Liver (tissue), 3 donors: ENCODE measurements around the gene DAD1.

Experiments
- CTCF ChIP-seq: fragments of 150-350 bp; IDR thresholded peaks from 2 replicates; pipeline ENCODE4 v1.5.1; 2017; ENCODE audit warnings: improper control_type of control experiment, low read depth, low read length; ENCODE audit not compliant: missing input control
- EGR1 ChIP-seq, 2 donors: IDR thresholded peaks; 2 replicates each; pipeline ENCODE4 v1.6.1; 2016 to 2018; ENCODE audit warnings: antibody characterized with exemption in 2 of 2, low read depth in 2 of 2
- FOXA1 ChIP-seq: IDR thresholded peaks from 2 replicates; pipeline ENCODE4 v1.6.1; 2016; ENCODE audit warnings: antibody characterized with exemption
- HNF4A ChIP-seq, 2 donors: conservative IDR thresholded peaks; 2 replicates each; pipeline ENCODE4 v1.6.1; 2016; ENCODE audit warnings: antibody characterized with exemption in 2 of 2, mild to moderate bottlenecking in 2 of 2
- JUND ChIP-seq, 2 donors: IDR thresholded peaks; 2 replicates each; pipeline ENCODE4 v1.6.1; 2016; ENCODE audit warnings: antibody characterized with exemption in 2 of 2
- MAX ChIP-seq: IDR thresholded peaks from 2 replicates; pipeline ENCODE4 v1.6.1; 2016; ENCODE audit warnings: antibody characterized with exemption
- RAD21 ChIP-seq, 2 donors: IDR thresholded peaks; 2 replicates each; pipeline ENCODE4 v1.6.1; 2016; ENCODE audit warnings: antibody characterized with exemption in 2 of 2, mild to moderate bottlenecking in 2 of 2
- SP1 ChIP-seq: IDR thresholded peaks from 2 replicates; pipeline ENCODE4 v1.6.1; 2018; ENCODE audit warnings: antibody characterized with exemption, mild to moderate bottlenecking
- TAF1 ChIP-seq: conservative IDR thresholded peaks from 2 replicates; pipeline ENCODE4 v1.6.1; 2016; ENCODE audit warnings: antibody characterized with exemption, mild to moderate bottlenecking
- YY1 ChIP-seq: IDR thresholded peaks from 2 replicates; pipeline ENCODE4 v1.6.1; 2016; ENCODE audit warnings: antibody characterized with exemption, mild to moderate bottlenecking
- TF ChIP-seq, protein P1 (sequence below): IDR thresholded peaks from 2 replicates; pipeline ENCODE4 v1.6.1; 2016; ENCODE audit warnings: antibody characterized with exemption, mild to moderate bottlenecking
- TF ChIP-seq, protein P2 (sequence below): IDR thresholded peaks from 2 replicates; pipeline ENCODE4 v1.6.1; 2016; ENCODE audit warnings: antibody characterized with exemption
- donor health status: healthy.
- donor health status: healthy.

- no peak for TF ChIP-seq CTCF
- no peak for TF ChIP-seq YY1
- TF ChIP-seq EGR1 (IDR thresholded peaks at IDR 0.05; ENCODE audit: low read depth in 2 of 2): no peak
- TF ChIP-seq, protein P1, sequence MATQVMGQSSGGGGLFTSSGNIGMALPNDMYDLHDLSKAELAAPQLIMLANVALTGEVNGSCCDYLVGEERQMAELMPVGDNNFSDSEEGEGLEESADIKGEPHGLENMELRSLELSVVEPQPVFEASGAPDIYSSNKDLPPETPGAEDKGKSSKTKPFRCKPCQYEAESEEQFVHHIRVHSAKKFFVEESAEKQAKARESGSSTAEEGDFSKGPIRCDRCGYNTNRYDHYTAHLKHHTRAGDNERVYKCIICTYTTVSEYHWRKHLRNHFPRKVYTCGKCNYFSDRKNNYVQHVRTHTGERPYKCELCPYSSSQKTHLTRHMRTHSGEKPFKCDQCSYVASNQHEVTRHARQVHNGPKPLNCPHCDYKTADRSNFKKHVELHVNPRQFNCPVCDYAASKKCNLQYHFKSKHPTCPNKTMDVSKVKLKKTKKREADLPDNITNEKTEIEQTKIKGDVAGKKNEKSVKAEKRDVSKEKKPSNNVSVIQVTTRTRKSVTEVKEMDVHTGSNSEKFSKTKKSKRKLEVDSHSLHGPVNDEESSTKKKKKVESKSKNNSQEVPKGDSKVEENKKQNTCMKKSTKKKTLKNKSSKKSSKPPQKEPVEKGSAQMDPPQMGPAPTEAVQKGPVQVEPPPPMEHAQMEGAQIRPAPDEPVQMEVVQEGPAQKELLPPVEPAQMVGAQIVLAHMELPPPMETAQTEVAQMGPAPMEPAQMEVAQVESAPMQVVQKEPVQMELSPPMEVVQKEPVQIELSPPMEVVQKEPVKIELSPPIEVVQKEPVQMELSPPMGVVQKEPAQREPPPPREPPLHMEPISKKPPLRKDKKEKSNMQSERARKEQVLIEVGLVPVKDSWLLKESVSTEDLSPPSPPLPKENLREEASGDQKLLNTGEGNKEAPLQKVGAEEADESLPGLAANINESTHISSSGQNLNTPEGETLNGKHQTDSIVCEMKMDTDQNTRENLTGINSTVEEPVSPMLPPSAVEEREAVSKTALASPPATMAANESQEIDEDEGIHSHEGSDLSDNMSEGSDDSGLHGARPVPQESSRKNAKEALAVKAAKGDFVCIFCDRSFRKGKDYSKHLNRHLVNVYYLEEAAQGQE: no peak
- no peak for TF ChIP-seq FOXA1
- no peak for TF ChIP-seq MAX
- TF ChIP-seq RAD21 (IDR thresholded peaks at IDR 0.05): no peak
- no peak for TF ChIP-seq SP1
- TF ChIP-seq HNF4A (conservative IDR thresholded peaks at IDR 0.05): no peak
- TF ChIP-seq JUND (IDR thresholded peaks at IDR 0.05): no peak
- TF ChIP-seq, protein P2, sequence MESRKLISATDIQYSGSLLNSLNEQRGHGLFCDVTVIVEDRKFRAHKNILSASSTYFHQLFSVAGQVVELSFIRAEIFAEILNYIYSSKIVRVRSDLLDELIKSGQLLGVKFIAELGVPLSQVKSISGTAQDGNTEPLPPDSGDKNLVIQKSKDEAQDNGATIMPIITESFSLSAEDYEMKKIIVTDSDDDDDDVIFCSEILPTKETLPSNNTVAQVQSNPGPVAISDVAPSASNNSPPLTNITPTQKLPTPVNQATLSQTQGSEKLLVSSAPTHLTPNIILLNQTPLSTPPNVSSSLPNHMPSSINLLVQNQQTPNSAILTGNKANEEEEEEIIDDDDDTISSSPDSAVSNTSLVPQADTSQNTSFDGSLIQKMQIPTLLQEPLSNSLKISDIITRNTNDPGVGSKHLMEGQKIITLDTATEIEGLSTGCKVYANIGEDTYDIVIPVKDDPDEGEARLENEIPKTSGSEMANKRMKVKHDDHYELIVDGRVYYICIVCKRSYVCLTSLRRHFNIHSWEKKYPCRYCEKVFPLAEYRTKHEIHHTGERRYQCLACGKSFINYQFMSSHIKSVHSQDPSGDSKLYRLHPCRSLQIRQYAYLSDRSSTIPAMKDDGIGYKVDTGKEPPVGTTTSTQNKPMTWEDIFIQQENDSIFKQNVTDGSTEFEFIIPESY: no peak
- TF ChIP-seq TAF1: no peak
Measured at GRCh38 chr14:22579881-22580280, 9.1 kb downstream of the DAD1 start.
